NT2/D1 (cell line): Measurements from ENCODE around the gene LIN7A.

ENCODE experiments used
- YY1 ChIP-seq: IDR thresholded peaks from 2 replicates; pipeline ENCODE4 v1.6.1; 2011; ENCODE audit not compliant: insufficient read length, insufficient read depth
- ZNF274 ChIP-seq: IDR thresholded peaks from 2 replicates; pipeline ENCODE4 v1.6.1; 2011; ENCODE audit warnings: mild to moderate bottlenecking, low read depth, low read length

DNA sequence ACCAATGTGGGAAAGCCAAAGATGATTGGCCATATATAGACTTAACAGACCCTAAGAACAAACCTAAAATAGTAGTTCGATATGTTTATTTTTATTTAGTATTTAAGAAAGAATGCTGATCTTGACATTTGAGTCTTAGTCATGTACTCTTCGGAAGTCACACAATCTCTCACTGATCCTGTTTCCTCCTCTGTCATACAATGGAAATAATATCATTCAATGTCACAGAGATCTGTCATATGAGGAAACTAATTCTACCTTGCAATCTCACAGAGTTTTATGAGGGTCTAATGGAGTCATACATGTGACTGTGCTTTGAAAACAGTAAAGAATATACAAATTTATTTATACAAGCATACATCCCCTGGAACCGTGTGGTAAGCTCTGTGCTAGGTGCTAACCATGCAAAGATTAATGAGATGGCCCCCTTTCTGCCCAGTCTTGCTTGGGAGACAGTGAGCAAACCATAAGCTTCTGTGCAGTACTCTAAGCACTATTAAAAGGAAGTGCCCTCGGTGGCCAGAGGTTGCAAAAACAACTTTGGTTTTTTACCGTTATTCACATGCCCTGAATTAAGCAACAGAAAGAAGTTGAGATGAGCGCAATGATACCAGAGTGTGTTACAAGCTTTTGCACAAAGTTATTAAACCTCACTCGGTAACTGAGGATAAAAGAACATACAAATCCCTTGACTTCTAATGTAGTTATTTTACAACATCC is 1.7 kb upstream of the LIN7A start:
- no peak for TF ChIP-seq YY1
- TF ChIP-seq ZNF274, result no peak
